GM23338 (cell line): ENCODE results near the gene CRTC3. TPM values are rescaled to one million over a fixed set of nuclear protein-coding genes. Genes with fewer than 3 reads are reported as not detected.

Source experiments
- ATAC-seq: fragments of 200-7000 bp; cut with Tn5 transposase; 3 replicates; pipeline ENCODE4 v1.9.1; 2020
- DNase-seq: peaks from one replicate; pipeline ENCODE4 v3.0.0-alpha.2; 2015; ENCODE audit warnings: low spot score
- H2AFZ ChIP-seq: fragments of 200-600 bp; sonication (generic); 2 replicates; pipeline ENCODE4 v1.8.0; 2016; ENCODE audit warnings: antibody characterized with exemption, mild to moderate bottlenecking, moderate library complexity
- H3F3A ChIP-seq: fragments of 200-600 bp; sonication (generic); replicated peaks from 2 replicates; pipeline ENCODE4 v1.8.0; 2017; ENCODE audit warnings: antibody characterized with exemption, mixed run types, low read depth
- H3K27ac ChIP-seq: fragments of 200-600 bp; sonication (generic); 2 replicates; pipeline ENCODE4 v1.6.1; 2016; ENCODE audit warnings: low read depth
- H3K27me3 ChIP-seq: fragments of 200-600 bp; sonication (generic); 2 replicates; pipeline ENCODE4 v1.8.0; 2016; ENCODE audit warnings: mild to moderate bottlenecking, mixed run types, moderate library complexity; ENCODE audit not compliant: insufficient read depth
- H3K36me3 ChIP-seq: fragments of 200-600 bp; sonication (generic); 2 replicates; pipeline ENCODE4 v1.8.0; 2016; ENCODE audit warnings: mild to moderate bottlenecking; ENCODE audit not compliant: insufficient read depth
- H3K4me1 ChIP-seq: fragments of 200-600 bp; sonication (generic); 2 replicates; pipeline ENCODE4 v1.8.0; 2016; ENCODE audit warnings: mild to moderate bottlenecking, moderate library complexity; ENCODE audit not compliant: insufficient read depth
- H3K4me2 ChIP-seq: fragments of 200-600 bp; sonication (generic); 2 replicates; pipeline ENCODE4 v1.7.1; 2017; ENCODE audit warnings: mixed run types
- H3K4me3 ChIP-seq: fragments of 200-600 bp; sonication (generic); 2 replicates; pipeline ENCODE4 v1.6.1; 2016; ENCODE audit warnings: mixed run types
- H3K79me2 ChIP-seq: fragments of 200-600 bp; sonication (generic); replicated peaks from 2 replicates; pipeline ENCODE4 v1.8.0; 2017; ENCODE audit warnings: mild to moderate bottlenecking; ENCODE audit not compliant: insufficient read depth
- H3K9me2 ChIP-seq: fragments of 200-600 bp; sonication (generic); 2 replicates; pipeline ENCODE4 v1.8.0; 2017; ENCODE audit not compliant: insufficient read depth
- H4K20me1 ChIP-seq: fragments of 200-600 bp; sonication (generic); replicated peaks from 2 replicates; pipeline ENCODE4 v1.8.0; 2017; ENCODE audit warnings: mild to moderate bottlenecking; ENCODE audit not compliant: insufficient read depth
- H3K27ac Mint-ChIP-seq: 2 replicates; pipeline ENCODE4 v1.8.0; 2020; ENCODE audit warnings: inconsistent platforms, mild to moderate bottlenecking, moderate library complexity, mixed read lengths
- H3K27me3 Mint-ChIP-seq: 3 replicates; pipeline ENCODE4 v1.8.0; 2022; ENCODE audit warnings: low read depth, mild to moderate bottlenecking, moderate library complexity, mixed read lengths, inconsistent platforms; ENCODE audit not compliant: insufficient read depth, poor library complexity
- H3K36me3 Mint-ChIP-seq: 3 replicates; pipeline ENCODE4 v1.8.0; 2021; ENCODE audit warnings: low read depth, mild to moderate bottlenecking, inconsistent platforms, moderate library complexity, mixed read lengths
- H3K4me1 Mint-ChIP-seq: 3 replicates; pipeline ENCODE4 v1.8.0; 2020; ENCODE audit warnings: mild to moderate bottlenecking, inconsistent platforms, mixed read lengths
- H3K4me3 Mint-ChIP-seq: 3 replicates; pipeline ENCODE4 v1.8.0; 2021; ENCODE audit warnings: moderate library complexity, mild to moderate bottlenecking, inconsistent platforms, mixed read lengths
- H3K9me3 Mint-ChIP-seq: 3 replicates; pipeline ENCODE4 v1.8.0; 2020; ENCODE audit warnings: moderate library complexity, mild to moderate bottlenecking, inconsistent platforms, mixed read lengths
- CREB1 ChIP-seq: fragments of 250-450 bp; sonication (Bioruptor Pico); IDR thresholded peaks from 2 replicates; pipeline ENCODE4 v1.5.0; 2020; ENCODE audit warnings: low read depth, mild to moderate bottlenecking, moderate library complexity
- CTCF ChIP-seq, 2 experiments: fragments of 200-600 bp in 1 of 2; sonication (generic) in 1 of 2; conservative IDR thresholded peaks; 2 replicates each; pipeline versions ENCODE4 v1.5.1 to v1.6.1; 2016 to 2017; ENCODE audit warnings: antibody characterized with exemption in 2 of 2, low read depth in 2 of 2, mild to moderate bottlenecking in 2 of 2, moderate library complexity in 1 of 2
- EZH2 ChIP-seq: fragments of 200-600 bp; sonication (generic); IDR thresholded peaks from one replicate; pipeline ENCODE4 v1.8.0; 2017; ENCODE audit warnings: antibody characterized with exemption, mild to moderate bottlenecking, low read depth; ENCODE audit not compliant: unreplicated experiment
- EZH2phosphoT487 ChIP-seq: fragments of 200-600 bp; sonication (generic); IDR thresholded peaks from one replicate; pipeline ENCODE4 v1.8.1; 2018; ENCODE audit warnings: antibody characterized with exemption; ENCODE audit not compliant: unreplicated experiment
- JUNB ChIP-seq: IDR thresholded peaks from one replicate; pipeline ENCODE4 v1.6.1; 2016; ENCODE audit warnings: antibody characterized with exemption; ENCODE audit not compliant: unreplicated experiment
- NANOG ChIP-seq: IDR thresholded peaks from 2 replicates; pipeline ENCODE4 v1.6.1; 2016; ENCODE audit warnings: antibody characterized with exemption, borderline replicate concordance
- POLR2AphosphoS5 ChIP-seq: IDR thresholded peaks from 2 replicates; pipeline ENCODE4 v1.6.1; 2016; ENCODE audit warnings: antibody characterized with exemption, low read depth
- REST ChIP-seq: IDR thresholded peaks from one replicate; pipeline ENCODE4 v1.6.1; 2018; ENCODE audit warnings: antibody characterized with exemption; ENCODE audit not compliant: unreplicated experiment
- STAT1 ChIP-seq: IDR thresholded peaks from one replicate; pipeline ENCODE4 v1.6.1; 2016; ENCODE audit warnings: antibody characterized with exemption; ENCODE audit not compliant: unreplicated experiment
- ZNF462 ChIP-seq: fragments of 250-450 bp; sonication (Bioruptor Pico); IDR thresholded peaks from 2 replicates; pipeline ENCODE4 v1.5.0; 2020; ENCODE audit warnings: mild to moderate bottlenecking, moderate library complexity
- polyA plus RNA-seq: library from polyadenylated mRNA; unstranded; fragments of >200 nt; fragmentation: Nextera tagmentation; extraction: Ambion mirVana; gene quantifications from 2 replicates; pipeline ENCODE4 v1.2.1, GENCODE V29; 2016
- total RNA-seq: library from RNA; depleted of rRNA; stranded (reverse); fragments of >200 nt; shearing (Covaris generic); gene quantifications from 2 replicates; pipeline ENCODE4 v1.2.3, GENCODE V29; 2014

The CRTC3 gene
- total and polyA plus RNA-seq, 2 experiments from 2014 or later: 2.8 to 3.8 TPM

DNA sequence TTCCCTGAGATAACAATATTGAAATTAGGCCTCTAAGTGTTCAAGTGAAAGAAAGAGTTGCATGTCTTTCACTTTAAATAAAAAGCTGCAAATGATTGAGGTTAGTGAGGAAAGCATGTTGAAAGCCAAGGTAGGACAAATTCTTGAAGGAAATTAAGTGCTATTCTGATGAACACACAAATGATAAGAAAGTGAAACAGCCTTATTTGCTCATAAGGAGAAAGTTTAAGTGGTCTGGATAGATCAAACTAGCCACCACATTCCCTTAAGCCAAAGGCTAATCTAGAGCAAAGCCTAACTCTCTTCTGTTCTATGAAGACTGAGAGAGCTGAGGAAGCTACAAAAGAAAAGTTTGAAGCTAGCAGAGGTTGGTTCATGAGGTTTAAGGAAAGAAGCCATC, 36.1 kb downstream of the CRTC3 start:
- Histone ChIP-seq H3K27me3 (no peaks in the 10 kb centered on the region), H3K79me2 (no peaks in the 10 kb centered on the region), H3K4me2 (no peak overlapping the region), H3F3A (no peaks in the 10 kb centered on the region), H3K9me2 (no peaks in the 10 kb centered on the region), H3K4me3 (no peak overlapping the region), H2AFZ (no peak overlapping the region), H3K27ac (no peak overlapping the region), H4K20me1 (no peaks in the 10 kb centered on the region), H3K4me1 (no peaks in the 10 kb centered on the region), H3K36me3 (no peaks in the 10 kb centered on the region)
- Mint-ChIP-seq H3K27me3 (no peaks in the 10 kb centered on the region), H3K4me3 (no peak overlapping the region), H3K4me1 (peaks cover 8% of the 10 kb centered on the region; the same call in 2 of the 3 replicates), H3K27ac (no peak overlapping the region), H3K36me3 (no peaks in the 10 kb centered on the region), H3K9me3 (no peaks in the 10 kb centered on the region; the same call in 2 of the 3 replicates)
- DNase-seq (no peak), ATAC-seq (no peak)
- no peak for TF ChIP-seq EZH2phosphoT487
- TF ChIP-seq STAT1: no peak
- TF ChIP-seq POLR2AphosphoS5: no peak

DNA sequence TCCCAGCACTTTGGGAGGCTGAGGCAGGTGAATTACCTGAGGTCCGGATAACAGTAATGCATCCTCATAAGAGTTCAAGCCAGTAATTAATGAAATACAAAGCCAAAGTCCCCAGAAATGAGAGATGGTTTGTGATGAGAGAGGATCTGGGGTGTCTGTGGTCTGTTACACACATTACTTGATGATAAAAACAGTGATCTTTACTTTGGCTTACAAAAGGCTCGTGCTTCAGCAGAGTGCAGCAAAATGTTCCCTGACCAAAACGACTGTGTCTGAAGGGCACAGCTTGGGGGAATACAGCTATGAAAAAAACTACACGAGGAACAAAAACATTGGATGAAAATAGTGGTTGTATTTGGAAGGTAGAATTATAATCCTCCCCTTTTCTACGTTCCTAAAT, 40.9 kb downstream of the CRTC3 start:
- DNase-seq (no peak), ATAC-seq (no peak)
- no peaks in the 10 kb centered on the region for H3K9me2 ChIP-seq
- H2AFZ ChIP-seq: no peak overlapping the region
- H3K4me3 Mint-ChIP-seq: no peak overlapping the region
- no peaks in the 10 kb centered on the region for H4K20me1 ChIP-seq
- H3K27me3 Mint-ChIP-seq: no peaks in the 10 kb centered on the region
- no peak overlapping the region for H3K4me3 ChIP-seq
- no peak overlapping the region for H3K27ac ChIP-seq
- no peaks in the 10 kb centered on the region for H3K27me3 ChIP-seq
- H3K4me1 Mint-ChIP-seq: no peaks in the 10 kb centered on the region
- no peaks in the 10 kb centered on the region for H3F3A ChIP-seq
- H3K9me3 Mint-ChIP-seq: no peaks in the 10 kb centered on the region; the same call in 2 of the 3 replicates
- no peaks in the 10 kb centered on the region for H3K36me3 Mint-ChIP-seq
- H3K4me1 ChIP-seq: no peaks in the 10 kb centered on the region
- H3K4me2 ChIP-seq: no peak overlapping the region
- H3K27ac Mint-ChIP-seq: no peak overlapping the region
- H3K36me3 ChIP-seq: no peaks in the 10 kb centered on the region
- no peaks in the 10 kb centered on the region for H3K79me2 ChIP-seq
- no peak for TF ChIP-seq JUNB
- TF ChIP-seq NANOG: no peak
- no peak for TF ChIP-seq REST
- TF ChIP-seq EZH2: no peak
- TF ChIP-seq CREB1: no peak
- TF ChIP-seq ZNF462 (CRISPR knock-in tag): no peak
- TF ChIP-seq EZH2phosphoT487: no peak
- no peak for TF ChIP-seq STAT1
- TF ChIP-seq POLR2AphosphoS5: no peak
- no peak for TF ChIP-seq CTCF (conservative IDR thresholded peaks at IDR 0.05; ENCODE audit: low read depth in 2 of 2)
